Measurements from ENCODE around the gene CACNA1B.

DNA sequence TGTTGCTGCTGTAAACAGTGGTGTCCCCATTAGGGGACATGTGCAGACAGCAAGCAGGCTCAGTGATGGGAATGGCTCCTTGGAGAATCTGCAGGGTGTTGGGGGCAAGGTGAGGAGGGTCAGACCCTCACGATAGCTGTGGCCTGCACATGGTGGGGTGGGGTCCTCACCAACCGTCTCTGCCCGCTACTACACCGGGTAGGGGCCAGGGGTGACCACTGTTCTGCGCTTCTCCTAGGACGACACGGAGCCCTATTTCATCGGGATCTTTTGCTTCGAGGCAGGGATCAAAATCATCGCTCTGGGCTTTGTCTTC lies 4.9 kb downstream of the CACNA1B start:
- TF ChIP-seq, protein P1, sequence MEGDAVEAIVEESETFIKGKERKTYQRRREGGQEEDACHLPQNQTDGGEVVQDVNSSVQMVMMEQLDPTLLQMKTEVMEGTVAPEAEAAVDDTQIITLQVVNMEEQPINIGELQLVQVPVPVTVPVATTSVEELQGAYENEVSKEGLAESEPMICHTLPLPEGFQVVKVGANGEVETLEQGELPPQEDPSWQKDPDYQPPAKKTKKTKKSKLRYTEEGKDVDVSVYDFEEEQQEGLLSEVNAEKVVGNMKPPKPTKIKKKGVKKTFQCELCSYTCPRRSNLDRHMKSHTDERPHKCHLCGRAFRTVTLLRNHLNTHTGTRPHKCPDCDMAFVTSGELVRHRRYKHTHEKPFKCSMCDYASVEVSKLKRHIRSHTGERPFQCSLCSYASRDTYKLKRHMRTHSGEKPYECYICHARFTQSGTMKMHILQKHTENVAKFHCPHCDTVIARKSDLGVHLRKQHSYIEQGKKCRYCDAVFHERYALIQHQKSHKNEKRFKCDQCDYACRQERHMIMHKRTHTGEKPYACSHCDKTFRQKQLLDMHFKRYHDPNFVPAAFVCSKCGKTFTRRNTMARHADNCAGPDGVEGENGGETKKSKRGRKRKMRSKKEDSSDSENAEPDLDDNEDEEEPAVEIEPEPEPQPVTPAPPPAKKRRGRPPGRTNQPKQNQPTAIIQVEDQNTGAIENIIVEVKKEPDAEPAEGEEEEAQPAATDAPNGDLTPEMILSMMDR (IDR thresholded peaks at IDR 0.05) = no peak
- TF ChIP-seq SMC3 (IDR thresholded peaks at IDR 0.05) (no peak), RFX5 (IDR thresholded peaks at IDR 0.05) (no peak), POLR2A (IDR thresholded peaks at IDR 0.05; ENCODE audit: low read length) (no peak), RNF2 (IDR thresholded peaks at IDR 0.05; ENCODE audit: borderline replicate concordance, low read depth) (no peak)
